ENCODE data around the gene SRSF6. TPM values are rescaled to one million over a fixed set of nuclear protein-coding genes. Genes with fewer than 3 reads are reported as not detected.

The SRSF6 gene
- total and polyA plus RNA-seq, 4 donors: 26.7 to 135 (median 91.3) TPM

GRCh38 chr20:43513372-43513930 is 55.8 kb downstream of the SRSF6 start:
- ATAC-seq (ENCODE audit: low FRiP score) (no peak), DNase-seq (no peak)
- Histone ChIP-seq H3K36me3 (ENCODE audit: control insufficient read depth in 1 of 2, insufficient read depth in 2 of 2, low read length in 1 of 2) (no peaks in the 10 kb centered on the region), H3K4me3 (ENCODE audit: low read length in 2 of 2) (no peak overlapping the region), H3K9me3 (ENCODE audit: control insufficient read depth, low read length) (no peaks in the 10 kb centered on the region), H3K27ac (ENCODE audit: low read depth in 1 of 2, low read length in 2 of 2) (no peak overlapping the region), H3K4me1 (ENCODE audit: control insufficient read depth in 1 of 2, insufficient read depth in 2 of 2, low read length in 2 of 2) (no peaks in the 10 kb centered on the region), H3K27me3 (ENCODE audit: control insufficient read depth in 1 of 2, insufficient read depth in 2 of 2, low read length in 1 of 2) (no peaks in the 10 kb centered on the region)
- intact Hi-C loops (cut with DNase I): loop anchor here in 1 of 2 donors (5.0 kb wide), 1 partner anchor 56 kb away; the partner anchor contains the start of gene SRSF6
- WGBS, 2 donors: 57 to 59% methylated on average over 10 of the region's 10 CpGs

Other genes with a start within 250 kb of the SRSF6 start
- 10 to 100 TPM; 14.3 to 24.3 TPM for gene L3MBTL1, start 49.8 kb downstream of the SRSF6 start, total RNA-seq
- 10 to 100 TPM in 1 of 2 donors, 1 to 10 TPM in 1; 2.9 to 11.6 TPM for gene L3MBTL1, start 49.8 kb downstream of the SRSF6 start, polyA plus RNA-seq
- 1 to 10 TPM; 2.7 to 3.4 TPM for gene SGK2, start 101.1 kb downstream of the SRSF6 start, total RNA-seq
- gene SGK2, start 101.1 kb downstream of the SRSF6 start, polyA plus RNA-seq: 1 to 10 TPM; 2.7 to 5.0 TPM
- 10 to 100 TPM; 24.9 to 38.5 TPM for gene IFT52, start 133.0 kb downstream of the SRSF6 start, total RNA-seq
- gene IFT52, start 133.0 kb downstream of the SRSF6 start, polyA plus RNA-seq: 10 to 100 TPM; 20.5 to 32.3 TPM
- under 1 TPM; 0.84 to 0.94 TPM for gene MYBL2, start 209.2 kb downstream of the SRSF6 start, total RNA-seq
- 1 to 10 TPM in 1 of 2 donors, under 1 TPM in 1; 0.20 to 1.3 TPM for gene MYBL2, start 209.2 kb downstream of the SRSF6 start, polyA plus RNA-seq

Measured in aorta (tissue), 5 donors.